GM23338 (cell line): ENCODE data around the gene CGNL1.

Experiments
- CREB1 ChIP-seq: fragments of 250-450 bp; sonication (Bioruptor Pico); IDR thresholded peaks from 2 replicates; pipeline ENCODE4 v1.5.0; 2020; ENCODE audit warnings: low read depth, mild to moderate bottlenecking, moderate library complexity
- CTCF ChIP-seq, 2 experiments: fragments of 200-600 bp in 1 of 2; sonication (generic) in 1 of 2; conservative IDR thresholded peaks; 2 replicates each; pipeline versions ENCODE4 v1.5.1 to v1.6.1; 2016 to 2017; ENCODE audit warnings: antibody characterized with exemption in 2 of 2, low read depth in 2 of 2, mild to moderate bottlenecking in 2 of 2, moderate library complexity in 1 of 2
- EZH2 ChIP-seq: fragments of 200-600 bp; sonication (generic); IDR thresholded peaks from one replicate; pipeline ENCODE4 v1.8.0; 2017; ENCODE audit warnings: antibody characterized with exemption, mild to moderate bottlenecking, low read depth; ENCODE audit not compliant: unreplicated experiment
- EZH2phosphoT487 ChIP-seq: fragments of 200-600 bp; sonication (generic); IDR thresholded peaks from one replicate; pipeline ENCODE4 v1.8.1; 2018; ENCODE audit warnings: antibody characterized with exemption; ENCODE audit not compliant: unreplicated experiment
- NANOG ChIP-seq: IDR thresholded peaks from 2 replicates; pipeline ENCODE4 v1.6.1; 2016; ENCODE audit warnings: antibody characterized with exemption, borderline replicate concordance
- POLR2AphosphoS5 ChIP-seq: IDR thresholded peaks from 2 replicates; pipeline ENCODE4 v1.6.1; 2016; ENCODE audit warnings: antibody characterized with exemption, low read depth
- REST ChIP-seq: IDR thresholded peaks from one replicate; pipeline ENCODE4 v1.6.1; 2018; ENCODE audit warnings: antibody characterized with exemption; ENCODE audit not compliant: unreplicated experiment

GRCh38 chr15:57389991-57390390 lies 13.7 kb downstream of the CGNL1 start:
- TF ChIP-seq CTCF (conservative IDR thresholded peaks at IDR 0.05; ENCODE audit: low read depth in 2 of 2) = no peak
- TF ChIP-seq EZH2 = no peak
- no peak for TF ChIP-seq REST
- TF ChIP-seq NANOG = no peak
- TF ChIP-seq POLR2AphosphoS5 = no peak
- TF ChIP-seq EZH2phosphoT487 = no peak
- no peak for TF ChIP-seq CREB1 (CRISPR knock-in tag)
